GM23338 (cell line): ENCODE data around the gene GRID2. TPM values are rescaled to one million over a fixed set of nuclear protein-coding genes. Genes with fewer than 3 reads are reported as not detected.

ENCODE experiments used
- ATAC-seq: fragments of 200-7000 bp; cut with Tn5 transposase; 3 replicates; pipeline ENCODE4 v1.9.1; 2020
- DNase-seq: peaks from one replicate; pipeline ENCODE4 v3.0.0-alpha.2; 2015; ENCODE audit warnings: low spot score
- H2AFZ ChIP-seq: fragments of 200-600 bp; sonication (generic); 2 replicates; pipeline ENCODE4 v1.8.0; 2016; ENCODE audit warnings: antibody characterized with exemption, mild to moderate bottlenecking, moderate library complexity
- H3F3A ChIP-seq: fragments of 200-600 bp; sonication (generic); replicated peaks from 2 replicates; pipeline ENCODE4 v1.8.0; 2017; ENCODE audit warnings: antibody characterized with exemption, mixed run types, low read depth
- H3K27ac ChIP-seq: fragments of 200-600 bp; sonication (generic); 2 replicates; pipeline ENCODE4 v1.6.1; 2016; ENCODE audit warnings: low read depth
- H3K27me3 ChIP-seq: fragments of 200-600 bp; sonication (generic); 2 replicates; pipeline ENCODE4 v1.8.0; 2016; ENCODE audit warnings: mild to moderate bottlenecking, mixed run types, moderate library complexity; ENCODE audit not compliant: insufficient read depth
- H3K36me3 ChIP-seq: fragments of 200-600 bp; sonication (generic); 2 replicates; pipeline ENCODE4 v1.8.0; 2016; ENCODE audit warnings: mild to moderate bottlenecking; ENCODE audit not compliant: insufficient read depth
- H3K4me1 ChIP-seq: fragments of 200-600 bp; sonication (generic); 2 replicates; pipeline ENCODE4 v1.8.0; 2016; ENCODE audit warnings: mild to moderate bottlenecking, moderate library complexity; ENCODE audit not compliant: insufficient read depth
- H3K4me2 ChIP-seq: fragments of 200-600 bp; sonication (generic); 2 replicates; pipeline ENCODE4 v1.7.1; 2017; ENCODE audit warnings: mixed run types
- H3K4me3 ChIP-seq: fragments of 200-600 bp; sonication (generic); 2 replicates; pipeline ENCODE4 v1.6.1; 2016; ENCODE audit warnings: mixed run types
- H3K79me2 ChIP-seq: fragments of 200-600 bp; sonication (generic); replicated peaks from 2 replicates; pipeline ENCODE4 v1.8.0; 2017; ENCODE audit warnings: mild to moderate bottlenecking; ENCODE audit not compliant: insufficient read depth
- H3K9me2 ChIP-seq: fragments of 200-600 bp; sonication (generic); 2 replicates; pipeline ENCODE4 v1.8.0; 2017; ENCODE audit not compliant: insufficient read depth
- H4K20me1 ChIP-seq: fragments of 200-600 bp; sonication (generic); replicated peaks from 2 replicates; pipeline ENCODE4 v1.8.0; 2017; ENCODE audit warnings: mild to moderate bottlenecking; ENCODE audit not compliant: insufficient read depth
- H3K27ac Mint-ChIP-seq: 2 replicates; pipeline ENCODE4 v1.8.0; 2020; ENCODE audit warnings: inconsistent platforms, mild to moderate bottlenecking, moderate library complexity, mixed read lengths
- H3K27me3 Mint-ChIP-seq: 3 replicates; pipeline ENCODE4 v1.8.0; 2022; ENCODE audit warnings: low read depth, mild to moderate bottlenecking, moderate library complexity, mixed read lengths, inconsistent platforms; ENCODE audit not compliant: insufficient read depth, poor library complexity
- H3K36me3 Mint-ChIP-seq: 3 replicates; pipeline ENCODE4 v1.8.0; 2021; ENCODE audit warnings: low read depth, mild to moderate bottlenecking, inconsistent platforms, moderate library complexity, mixed read lengths
- H3K4me1 Mint-ChIP-seq: 3 replicates; pipeline ENCODE4 v1.8.0; 2020; ENCODE audit warnings: mild to moderate bottlenecking, inconsistent platforms, mixed read lengths
- H3K4me3 Mint-ChIP-seq: 3 replicates; pipeline ENCODE4 v1.8.0; 2021; ENCODE audit warnings: moderate library complexity, mild to moderate bottlenecking, inconsistent platforms, mixed read lengths
- H3K9me3 Mint-ChIP-seq: 3 replicates; pipeline ENCODE4 v1.8.0; 2020; ENCODE audit warnings: moderate library complexity, mild to moderate bottlenecking, inconsistent platforms, mixed read lengths
- EZH2 ChIP-seq: fragments of 200-600 bp; sonication (generic); IDR thresholded peaks from one replicate; pipeline ENCODE4 v1.8.0; 2017; ENCODE audit warnings: antibody characterized with exemption, mild to moderate bottlenecking, low read depth; ENCODE audit not compliant: unreplicated experiment
- EZH2phosphoT487 ChIP-seq: fragments of 200-600 bp; sonication (generic); IDR thresholded peaks from one replicate; pipeline ENCODE4 v1.8.1; 2018; ENCODE audit warnings: antibody characterized with exemption; ENCODE audit not compliant: unreplicated experiment
- JUNB ChIP-seq: IDR thresholded peaks from one replicate; pipeline ENCODE4 v1.6.1; 2016; ENCODE audit warnings: antibody characterized with exemption; ENCODE audit not compliant: unreplicated experiment
- NANOG ChIP-seq: IDR thresholded peaks from 2 replicates; pipeline ENCODE4 v1.6.1; 2016; ENCODE audit warnings: antibody characterized with exemption, borderline replicate concordance
- POLR2AphosphoS5 ChIP-seq: IDR thresholded peaks from 2 replicates; pipeline ENCODE4 v1.6.1; 2016; ENCODE audit warnings: antibody characterized with exemption, low read depth
- STAT1 ChIP-seq: IDR thresholded peaks from one replicate; pipeline ENCODE4 v1.6.1; 2016; ENCODE audit warnings: antibody characterized with exemption; ENCODE audit not compliant: unreplicated experiment
- ZNF114 ChIP-seq: fragments of 250-450 bp; sonication (Bioruptor Pico); IDR thresholded peaks from 2 replicates; pipeline ENCODE4 v1.5.0; 2020; ENCODE audit warnings: mild to moderate bottlenecking, moderate library complexity
- polyA plus RNA-seq: library from polyadenylated mRNA; unstranded; fragments of >200 nt; fragmentation: Nextera tagmentation; extraction: Ambion mirVana; gene quantifications from 2 replicates; pipeline ENCODE4 v1.2.1, GENCODE V29; 2016
- total RNA-seq: library from RNA; depleted of rRNA; stranded (reverse); fragments of >200 nt; shearing (Covaris generic); gene quantifications from 2 replicates; pipeline ENCODE4 v1.2.3, GENCODE V29; 2014
- TF ChIP-seq, protein P1 (sequence below), 2 experiments: fragments of 200-600 bp in 1 of 2; sonication (generic) in 1 of 2; conservative IDR thresholded peaks; 2 replicates each; pipeline versions ENCODE4 v1.5.1 to v1.6.1; 2016 to 2017; ENCODE audit warnings: antibody characterized with exemption in 2 of 2, low read depth in 2 of 2, mild to moderate bottlenecking in 2 of 2, moderate library complexity in 1 of 2
- TF ChIP-seq, protein P2 (sequence below): IDR thresholded peaks from 2 replicates; pipeline ENCODE4 v1.6.1; 2016; ENCODE audit warnings: antibody characterized with exemption
- TF ChIP-seq, protein P3 (sequence below): IDR thresholded peaks from one replicate; pipeline ENCODE4 v1.6.1; 2018; ENCODE audit warnings: antibody characterized with exemption; ENCODE audit not compliant: unreplicated experiment

Gene GRID2
- total and polyA plus RNA-seq, 2 experiments from 2014 or later: 19.9 to 65.4 TPM

DNA sequence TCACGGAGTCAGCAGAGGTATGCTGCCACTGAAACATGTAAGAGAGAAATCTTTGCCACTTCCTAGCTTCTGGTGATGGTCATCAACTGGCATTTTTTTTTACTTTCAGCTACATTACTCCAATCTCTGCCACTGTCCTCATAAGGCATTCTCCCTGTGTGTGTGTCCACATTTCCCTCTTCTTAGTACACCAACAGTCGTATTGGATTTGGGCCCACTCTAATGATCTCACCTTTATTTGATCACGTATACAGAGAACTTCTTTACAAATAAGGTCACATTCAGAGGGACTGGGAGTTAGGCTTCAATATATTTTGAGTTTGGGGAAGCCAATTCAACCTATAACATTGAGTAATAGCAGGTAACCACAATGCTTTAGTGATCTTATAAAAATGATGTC is 649.1 kb downstream of the GRID2 start:
- Mint-ChIP-seq H3K27ac (no peak overlapping the region), H3K27me3 (no peaks in the 10 kb centered on the region), H3K9me3 (no peaks in the 10 kb centered on the region), H3K4me1 (no peaks in the 10 kb centered on the region; the same call in 2 of the 3 replicates), H3K4me3 (no peak overlapping the region), H3K36me3 (no peaks in the 10 kb centered on the region)
- ATAC-seq: no peak
- Histone ChIP-seq H3K4me1 (no peaks in the 10 kb centered on the region), H3K27me3 (no peaks in the 10 kb centered on the region), H3F3A (no peaks in the 10 kb centered on the region), H3K9me2 (no peaks in the 10 kb centered on the region), H4K20me1 (no peaks in the 10 kb centered on the region), H3K27ac (peak overlapping the region; percentile 16; the same call in 1 of the 2 replicates), H3K36me3 (no peaks in the 10 kb centered on the region), H3K4me3 (no peak overlapping the region), H3K4me2 (no peak overlapping the region), H3K79me2 (no peaks in the 10 kb centered on the region), H2AFZ (no peak overlapping the region)
- TF ChIP-seq, protein P1, sequence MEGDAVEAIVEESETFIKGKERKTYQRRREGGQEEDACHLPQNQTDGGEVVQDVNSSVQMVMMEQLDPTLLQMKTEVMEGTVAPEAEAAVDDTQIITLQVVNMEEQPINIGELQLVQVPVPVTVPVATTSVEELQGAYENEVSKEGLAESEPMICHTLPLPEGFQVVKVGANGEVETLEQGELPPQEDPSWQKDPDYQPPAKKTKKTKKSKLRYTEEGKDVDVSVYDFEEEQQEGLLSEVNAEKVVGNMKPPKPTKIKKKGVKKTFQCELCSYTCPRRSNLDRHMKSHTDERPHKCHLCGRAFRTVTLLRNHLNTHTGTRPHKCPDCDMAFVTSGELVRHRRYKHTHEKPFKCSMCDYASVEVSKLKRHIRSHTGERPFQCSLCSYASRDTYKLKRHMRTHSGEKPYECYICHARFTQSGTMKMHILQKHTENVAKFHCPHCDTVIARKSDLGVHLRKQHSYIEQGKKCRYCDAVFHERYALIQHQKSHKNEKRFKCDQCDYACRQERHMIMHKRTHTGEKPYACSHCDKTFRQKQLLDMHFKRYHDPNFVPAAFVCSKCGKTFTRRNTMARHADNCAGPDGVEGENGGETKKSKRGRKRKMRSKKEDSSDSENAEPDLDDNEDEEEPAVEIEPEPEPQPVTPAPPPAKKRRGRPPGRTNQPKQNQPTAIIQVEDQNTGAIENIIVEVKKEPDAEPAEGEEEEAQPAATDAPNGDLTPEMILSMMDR (conservative IDR thresholded peaks at IDR 0.05; ENCODE audit: low read depth in 2 of 2): no peak
- TF ChIP-seq, protein P2, sequence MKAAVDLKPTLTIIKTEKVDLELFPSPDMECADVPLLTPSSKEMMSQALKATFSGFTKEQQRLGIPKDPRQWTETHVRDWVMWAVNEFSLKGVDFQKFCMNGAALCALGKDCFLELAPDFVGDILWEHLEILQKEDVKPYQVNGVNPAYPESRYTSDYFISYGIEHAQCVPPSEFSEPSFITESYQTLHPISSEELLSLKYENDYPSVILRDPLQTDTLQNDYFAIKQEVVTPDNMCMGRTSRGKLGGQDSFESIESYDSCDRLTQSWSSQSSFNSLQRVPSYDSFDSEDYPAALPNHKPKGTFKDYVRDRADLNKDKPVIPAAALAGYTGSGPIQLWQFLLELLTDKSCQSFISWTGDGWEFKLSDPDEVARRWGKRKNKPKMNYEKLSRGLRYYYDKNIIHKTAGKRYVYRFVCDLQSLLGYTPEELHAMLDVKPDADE: no peak
- no peak for TF ChIP-seq EZH2phosphoT487
- DNase-seq: no peak

DNA sequence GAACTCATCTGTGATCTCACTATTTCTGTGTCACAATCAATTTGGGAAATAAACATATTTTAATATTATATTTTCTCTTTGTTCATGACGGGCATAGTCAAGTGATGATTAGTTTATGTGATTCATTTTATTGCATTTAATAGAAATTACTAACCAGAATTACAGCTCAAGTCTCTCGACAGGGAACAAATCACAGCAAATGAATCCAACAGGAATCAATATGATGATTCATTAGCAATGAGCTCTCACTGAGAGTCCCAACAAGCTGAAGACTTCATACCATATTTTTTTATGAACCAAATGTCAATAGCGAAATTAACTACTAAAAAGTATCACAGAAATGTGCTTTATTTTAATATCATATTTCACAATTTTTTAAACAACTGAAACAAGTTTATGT is 649.7 kb downstream of the GRID2 start:
- Mint-ChIP-seq H3K4me1 (no peaks in the 10 kb centered on the region; the same call in 2 of the 3 replicates), H3K9me3 (no peaks in the 10 kb centered on the region), H3K36me3 (0 out of 3 replicates have a peak, but pooled peaks cover 3% of the 10 kb centered on the region), H3K4me3 (no peak overlapping the region), H3K27me3 (no peaks in the 10 kb centered on the region), H3K27ac (no peak overlapping the region)
- H4K20me1 ChIP-seq: no peaks in the 10 kb centered on the region
- H3K36me3 ChIP-seq: no peaks in the 10 kb centered on the region
- H3K79me2 ChIP-seq: 0 out of 2 replicates have a peak, but pooled peaks cover 5% of the 10 kb centered on the region
- H3K4me2 ChIP-seq: no peak overlapping the region
- no peaks in the 10 kb centered on the region for H3K27me3 ChIP-seq
- no peaks in the 10 kb centered on the region for H3F3A ChIP-seq
- no peaks in the 10 kb centered on the region for H3K4me1 ChIP-seq
- no peaks in the 10 kb centered on the region for H3K9me2 ChIP-seq
- H3K4me3 ChIP-seq: no peak overlapping the region
- no peak overlapping the region for H3K27ac ChIP-seq
- no peak for ATAC-seq
- DNase-seq: no peak
- no peak overlapping the region for H2AFZ ChIP-seq
- TF ChIP-seq JUNB (no peak), EZH2 (no peak), POLR2AphosphoS5 (no peak), NANOG (no peak), ZNF114 (CRISPR knock-in tag) (no peak), STAT1 (no peak)
- TF ChIP-seq, protein P3, sequence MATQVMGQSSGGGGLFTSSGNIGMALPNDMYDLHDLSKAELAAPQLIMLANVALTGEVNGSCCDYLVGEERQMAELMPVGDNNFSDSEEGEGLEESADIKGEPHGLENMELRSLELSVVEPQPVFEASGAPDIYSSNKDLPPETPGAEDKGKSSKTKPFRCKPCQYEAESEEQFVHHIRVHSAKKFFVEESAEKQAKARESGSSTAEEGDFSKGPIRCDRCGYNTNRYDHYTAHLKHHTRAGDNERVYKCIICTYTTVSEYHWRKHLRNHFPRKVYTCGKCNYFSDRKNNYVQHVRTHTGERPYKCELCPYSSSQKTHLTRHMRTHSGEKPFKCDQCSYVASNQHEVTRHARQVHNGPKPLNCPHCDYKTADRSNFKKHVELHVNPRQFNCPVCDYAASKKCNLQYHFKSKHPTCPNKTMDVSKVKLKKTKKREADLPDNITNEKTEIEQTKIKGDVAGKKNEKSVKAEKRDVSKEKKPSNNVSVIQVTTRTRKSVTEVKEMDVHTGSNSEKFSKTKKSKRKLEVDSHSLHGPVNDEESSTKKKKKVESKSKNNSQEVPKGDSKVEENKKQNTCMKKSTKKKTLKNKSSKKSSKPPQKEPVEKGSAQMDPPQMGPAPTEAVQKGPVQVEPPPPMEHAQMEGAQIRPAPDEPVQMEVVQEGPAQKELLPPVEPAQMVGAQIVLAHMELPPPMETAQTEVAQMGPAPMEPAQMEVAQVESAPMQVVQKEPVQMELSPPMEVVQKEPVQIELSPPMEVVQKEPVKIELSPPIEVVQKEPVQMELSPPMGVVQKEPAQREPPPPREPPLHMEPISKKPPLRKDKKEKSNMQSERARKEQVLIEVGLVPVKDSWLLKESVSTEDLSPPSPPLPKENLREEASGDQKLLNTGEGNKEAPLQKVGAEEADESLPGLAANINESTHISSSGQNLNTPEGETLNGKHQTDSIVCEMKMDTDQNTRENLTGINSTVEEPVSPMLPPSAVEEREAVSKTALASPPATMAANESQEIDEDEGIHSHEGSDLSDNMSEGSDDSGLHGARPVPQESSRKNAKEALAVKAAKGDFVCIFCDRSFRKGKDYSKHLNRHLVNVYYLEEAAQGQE: no peak
